Measurements from ENCODE around the gene FBXO46.

DNA sequence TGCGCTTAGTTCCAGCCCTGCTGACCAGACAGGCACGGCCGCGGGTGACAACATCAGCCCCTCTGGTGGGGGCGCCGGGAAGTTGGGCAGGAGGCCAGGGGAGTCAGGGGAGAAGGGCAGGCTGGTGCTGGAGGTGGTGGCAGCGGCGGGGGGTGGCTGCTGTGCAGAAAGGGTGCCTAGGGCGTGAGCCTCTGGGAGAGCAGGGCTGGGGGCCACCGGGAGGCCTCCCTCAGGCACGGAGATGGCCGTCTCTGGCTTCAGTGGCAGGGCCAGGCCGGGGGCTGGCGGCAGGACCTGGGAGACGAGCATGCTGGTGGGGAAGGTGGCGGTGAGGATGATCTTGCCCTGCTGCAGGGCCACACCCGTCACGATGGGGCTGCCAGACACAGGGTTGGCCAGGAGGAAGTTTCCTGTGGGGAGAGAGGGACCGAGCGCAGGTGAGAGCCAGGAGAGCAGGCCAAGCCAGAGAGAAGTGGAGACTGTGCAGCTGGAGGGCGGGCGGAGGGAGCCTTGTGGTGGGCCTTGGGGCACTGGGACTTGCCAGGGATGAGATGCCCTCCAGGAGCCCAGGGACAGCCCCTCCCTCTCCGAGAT, 35.1 kb upstream of the FBXO46 start:
- TF ChIP-seq POLR2A (IDR thresholded peaks at IDR 0.05; ENCODE audit: low read depth, low read length) (no peak), POLR2AphosphoS5 (IDR thresholded peaks at IDR 0.05; ENCODE audit: low read depth, low read length) (no peak)
